ENCODE data around the gene KNSTRN. TPM values are rescaled to one million over a fixed set of nuclear protein-coding genes. Genes with fewer than 3 reads are reported as not detected.

Gene KNSTRN
- total and polyA plus RNA-seq, 2 donors (not counting 3 experiments of a cell fraction or from before 2014, with no cell fraction given): 24.4 to 61.4 TPM

DNA sequence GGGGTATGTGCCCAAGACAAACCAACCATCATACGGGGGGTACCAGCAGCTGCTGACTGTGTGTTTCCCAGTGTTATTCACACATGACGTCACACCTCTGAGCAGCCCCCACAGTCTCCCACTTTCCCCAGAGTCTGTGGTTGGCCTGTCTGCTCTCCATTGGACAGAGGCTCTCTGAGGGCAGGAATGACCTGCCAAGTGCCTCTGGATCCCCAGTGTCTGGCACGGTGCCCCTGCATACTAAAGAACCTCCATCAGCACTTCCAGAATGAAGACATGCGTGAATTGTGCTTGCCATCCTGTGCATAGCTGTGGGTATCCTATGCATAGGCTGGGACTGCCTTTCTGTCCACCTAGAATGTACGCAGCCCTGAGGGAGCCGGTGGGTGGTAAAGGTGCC is 38.3 kb upstream of the KNSTRN start:
- no peaks in the 10 kb centered on the region for H4K20me1 ChIP-seq (replicated peaks; ENCODE audit: control insufficient read depth, extremely low read depth, insufficient read depth, low read length)
- DNase-seq (ENCODE audit: low read depth, low spot score) (peak; percentile 25), FAIRE-seq (no peak)
- peak overlapping the region; percentile 78 for H3K9ac ChIP-seq (replicated peaks; ENCODE audit: extremely low read depth, insufficient read depth, low read length)
- POLR2A ChIA-PET: no interaction called here
- BruUV-seq (replicated peaks): no TSS peak
- H3K36me3 ChIP-seq (ENCODE audit: control insufficient read depth in 2 of 2, extremely low read depth in 1 of 2, insufficient read depth in 2 of 2, low read length in 2 of 2): no peaks in the 10 kb centered on the region
- dilution Hi-C loops (cut with MboI; ENCODE audit: extremely low pct_ligation_motif_present, low sequenced_read_pairs): no loop called here
- H3K4me1 ChIP-seq (ENCODE audit: control insufficient read depth, extremely low read depth, insufficient read depth, low read length): peaks cover 46% of the 10 kb centered on the region
- TF ChIP-seq JUN (IDR thresholded peaks at IDR 0.05; ENCODE audit: borderline replicate concordance, insufficient read depth, insufficient read length, low read depth) (no peak), FOS (IDR thresholded peaks at IDR 0.05; ENCODE audit: borderline replicate concordance, insufficient read depth, low read length) (no peak), EZH2 (IDR thresholded peaks at IDR 0.05; ENCODE audit: borderline replicate concordance, low read depth, low read length, severe bottlenecking) (no peak), POLR2AphosphoS5 (IDR thresholded peaks at IDR 0.05; ENCODE audit: insufficient read depth, low read depth, low read length) (no peak), POLR2A (IDR thresholded peaks at IDR 0.05; ENCODE audit: low read depth, low read length) (no peak), GATA2 (IDR thresholded peaks at IDR 0.05; ENCODE audit: insufficient read depth, insufficient read length, low read depth, low read length) (no peak), MYC (IDR thresholded peaks at IDR 0.05; ENCODE audit: low read depth, low read length) (no peak)
- TF ChIP-seq, protein P1, sequence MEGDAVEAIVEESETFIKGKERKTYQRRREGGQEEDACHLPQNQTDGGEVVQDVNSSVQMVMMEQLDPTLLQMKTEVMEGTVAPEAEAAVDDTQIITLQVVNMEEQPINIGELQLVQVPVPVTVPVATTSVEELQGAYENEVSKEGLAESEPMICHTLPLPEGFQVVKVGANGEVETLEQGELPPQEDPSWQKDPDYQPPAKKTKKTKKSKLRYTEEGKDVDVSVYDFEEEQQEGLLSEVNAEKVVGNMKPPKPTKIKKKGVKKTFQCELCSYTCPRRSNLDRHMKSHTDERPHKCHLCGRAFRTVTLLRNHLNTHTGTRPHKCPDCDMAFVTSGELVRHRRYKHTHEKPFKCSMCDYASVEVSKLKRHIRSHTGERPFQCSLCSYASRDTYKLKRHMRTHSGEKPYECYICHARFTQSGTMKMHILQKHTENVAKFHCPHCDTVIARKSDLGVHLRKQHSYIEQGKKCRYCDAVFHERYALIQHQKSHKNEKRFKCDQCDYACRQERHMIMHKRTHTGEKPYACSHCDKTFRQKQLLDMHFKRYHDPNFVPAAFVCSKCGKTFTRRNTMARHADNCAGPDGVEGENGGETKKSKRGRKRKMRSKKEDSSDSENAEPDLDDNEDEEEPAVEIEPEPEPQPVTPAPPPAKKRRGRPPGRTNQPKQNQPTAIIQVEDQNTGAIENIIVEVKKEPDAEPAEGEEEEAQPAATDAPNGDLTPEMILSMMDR (IDR thresholded peaks at IDR 0.05; ENCODE audit: extremely low read depth in 1 of 2, insufficient read depth in 1 of 2, low read depth in 1 of 2, low read length in 2 of 2): no peak
- TF ChIP-seq, protein P2, sequence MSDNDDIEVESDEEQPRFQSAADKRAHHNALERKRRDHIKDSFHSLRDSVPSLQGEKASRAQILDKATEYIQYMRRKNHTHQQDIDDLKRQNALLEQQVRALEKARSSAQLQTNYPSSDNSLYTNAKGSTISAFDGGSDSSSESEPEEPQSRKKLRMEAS (IDR thresholded peaks at IDR 0.05; ENCODE audit: insufficient read depth, insufficient read length): no peak
- H3K27ac ChIP-seq (ENCODE audit: insufficient read depth, low read depth, low read length): peak overlapping the region; percentile 96
- no peak overlapping the region for H3K4me3 ChIP-seq (replicated peaks in 1 of 3; ENCODE audit: insufficient read depth in 1 of 3, low read depth in 1 of 3, low read length in 3 of 3)
- H3K27me3 ChIP-seq (ENCODE audit: control insufficient read depth in 2 of 2, insufficient read depth in 2 of 2, low read length in 2 of 2): no peaks in the 10 kb centered on the region
- H3K9me3 ChIP-seq (replicated peaks; ENCODE audit: control insufficient read depth, insufficient read depth, low read length): no peaks in the 10 kb centered on the region
- H3K79me2 ChIP-seq (ENCODE audit: control insufficient read depth, insufficient read depth, low read length): peaks cover 9% of the 10 kb centered on the region
- no peaks in the 10 kb centered on the region for H3K9me1 ChIP-seq (replicated peaks; ENCODE audit: control insufficient read depth, extremely low read depth, insufficient read depth, low read length)
- no peak overlapping the region for H2AFZ ChIP-seq (ENCODE audit: low read depth, low read length)
- CTCF ChIA-PET: interaction anchor here (0.8 to 3.2 kb wide), 27 partner anchors 10 to 208 kb away, joined by 3 to 82 read pairs (median 7); partner anchors contain the start of genes DISP2, INAFM2, IVD and KNSTRN
- intact Hi-C loops (cut with micrococcal nuclease): loop anchor here (1.0 kb wide), 2 partner anchors 38 to 163 kb away; partner anchors contain the start of gene KNSTRN
- H3K4me2 ChIP-seq (ENCODE audit: insufficient read depth, low read length): peak overlapping the region; percentile 40
